CD4-positive, alpha-beta T cell treated with Interleukin-4 for 1 hour (primary cell): ENCODE results near the gene BPIFA3.

Experiments
- DNase-seq, 2 donors: peaks; one replicate each; pipeline ENCODE4 v3.0.0-alpha.2; 2020 to 2022

The BPIFA3 gene

DNA sequence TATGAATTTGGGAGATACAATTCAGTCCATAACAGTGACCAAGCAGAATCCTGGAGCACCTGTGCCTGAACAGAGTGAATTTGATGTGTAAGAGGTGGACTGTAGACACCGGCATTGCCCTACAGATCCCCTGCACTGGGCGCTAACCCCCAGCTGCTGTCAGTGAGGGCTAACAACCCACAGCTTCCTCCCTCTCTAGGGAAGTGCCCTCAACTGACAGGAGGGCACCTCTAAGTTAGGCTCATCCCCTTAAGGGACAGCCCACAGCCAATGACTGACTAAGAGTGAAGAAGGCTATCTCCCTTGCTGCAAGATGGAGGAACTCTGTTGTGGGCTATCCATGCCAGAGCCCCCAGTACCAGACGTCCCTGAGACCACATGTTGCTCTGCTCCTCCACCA, 50.5 kb downstream of the BPIFA3 start:
- DNase-seq = no peak

GRCh38 chr20:33272155-33272873, 55.2 kb downstream of the BPIFA3 start:
- no peak for DNase-seq

DNA sequence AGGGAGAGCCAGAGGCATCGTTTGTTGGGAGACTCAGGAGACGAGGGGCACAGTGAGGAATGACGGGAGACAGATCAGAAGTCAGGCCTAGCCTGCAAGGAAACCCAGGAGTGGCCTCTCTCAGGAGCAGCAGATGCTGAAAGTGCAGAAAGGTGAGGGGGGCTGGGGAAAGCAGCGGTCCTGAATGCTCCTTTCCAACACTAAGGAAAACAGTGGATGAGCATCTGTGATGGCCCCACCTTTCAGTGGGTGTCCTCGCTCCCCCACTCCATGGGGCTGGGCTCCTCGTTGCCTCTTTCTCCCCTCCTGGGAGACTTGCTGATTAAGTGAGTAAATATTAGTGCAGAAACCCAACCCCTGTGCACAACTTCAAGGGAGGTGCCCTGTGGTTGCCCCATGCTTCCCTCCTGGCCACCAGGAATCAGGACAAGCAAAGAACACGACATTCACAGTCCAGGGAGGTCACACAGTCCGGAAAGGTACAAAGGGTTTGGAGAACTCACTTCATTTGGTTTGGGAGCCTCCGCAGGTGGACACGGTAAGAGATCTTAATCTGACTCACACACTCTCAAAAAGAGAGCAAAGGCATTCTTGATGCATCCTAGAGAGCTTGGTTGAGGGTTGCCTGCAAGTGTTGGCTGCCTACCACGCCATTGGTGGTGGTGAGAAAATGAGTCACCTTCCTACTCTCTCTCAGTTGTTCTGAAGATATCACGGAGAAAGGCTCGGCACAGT, 56.1 kb downstream of the BPIFA3 start:
- DNase-seq = no peak

DNA sequence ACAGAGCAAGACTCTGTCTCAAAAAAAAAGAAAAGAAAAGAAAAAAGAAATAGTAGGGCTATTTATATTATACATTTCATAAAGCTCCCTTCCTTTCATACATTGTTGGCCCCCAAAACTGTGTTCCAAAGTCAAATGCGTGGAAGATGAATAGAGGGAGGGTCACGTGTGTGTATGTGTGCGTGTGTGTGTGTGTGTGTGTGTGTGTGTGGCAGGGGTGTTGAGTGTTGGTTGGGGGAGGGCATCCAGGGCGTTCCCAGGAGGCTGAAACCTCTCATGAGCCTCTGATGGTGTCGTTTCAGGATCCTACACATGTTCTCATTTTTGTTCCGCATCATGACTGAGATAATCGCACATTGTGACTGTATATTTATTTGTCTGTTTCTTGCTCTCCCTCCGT, 58.1 kb downstream of the BPIFA3 start:
- no peak for DNase-seq

DNA sequence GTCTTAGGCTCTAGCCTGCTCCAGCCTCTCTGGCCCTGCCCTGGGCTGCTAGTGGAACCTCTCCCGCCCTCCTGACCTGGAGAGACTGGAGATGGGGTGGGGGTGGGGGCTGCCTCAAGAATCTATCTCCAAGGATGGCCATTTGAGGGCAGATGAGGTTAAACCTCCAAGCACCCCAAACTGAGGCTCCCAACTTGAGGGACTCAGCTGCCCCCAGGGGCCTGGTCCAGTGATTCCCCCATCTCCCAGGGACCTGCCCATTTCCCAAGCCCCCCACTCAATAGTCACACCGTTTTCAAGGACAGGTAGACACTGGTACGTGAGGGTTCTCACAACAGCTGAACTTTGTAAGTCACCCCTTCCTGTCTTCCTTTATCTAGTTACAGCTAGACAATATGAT, 58.7 kb downstream of the BPIFA3 start:
- DNase-seq = no peak

- DNase-seq = no peak
These were observed 59.4 kb downstream of the BPIFA3 start for GRCh38 chr20:33276303-33277113.
